Endothelial cell of umbilical vein (primary cell): ENCODE results near the gene SLC37A1. TPM values are rescaled to one million over a fixed set of nuclear protein-coding genes. Genes with fewer than 3 reads are reported as not detected.

ENCODE experiments used
- BruUV-seq: library from RNA; stranded (reverse); fragments of 400-500 nt; replicated peaks from 2 replicates; lab custom pipeline; 2021; lab: Mats Ljungman, UMichigan
- CTCF ChIA-PET: fragments of 300-600, 350-600 bp; sonication (Branson Sonifier 250); formaldehyde crosslinking; loops from one replicate; lab custom pipeline; 2021; ENCODE audit warnings: antibody characterized with exemption, inconsistent platforms; lab: Charles Lee
- POLR2A ChIA-PET: fragments of 300-600, 350-600 bp; sonication (Branson Sonifier 250); formaldehyde crosslinking; loops from one replicate; lab custom pipeline; 2021; ENCODE audit warnings: antibody characterized with exemption, inconsistent platforms; lab: Charles Lee
- DNase-seq: peaks from one replicate; pipeline ENCODE4 v3.0.0-alpha.2; 2011; ENCODE audit warnings: low read depth, low spot score
- FAIRE-seq: peaks from 2 replicates; lab custom pipeline; 2011; peaks lifted over from hg19 to GRCh38; lab: Jason Lieb, UNC
- H2AFZ ChIP-seq: 2 replicates; pipeline ENCODE4 v1.6.0; 2012; ENCODE audit warnings: low read depth, low read length, control low read depth, inconsistent platforms
- H3K27ac ChIP-seq: 2 replicates; pipeline ENCODE4 v1.5.1; 2011; ENCODE audit warnings: low read depth, mild to moderate bottlenecking, control low read depth, low read length, moderate library complexity; ENCODE audit not compliant: insufficient read depth
- H3K27me3 ChIP-seq, 2 experiments: 2 replicates each; pipeline versions ENCODE4 v1.6.0 to v1.6.1; 2011; ENCODE audit warnings: low read length in 2 of 2, mixed read lengths in 1 of 2; ENCODE audit not compliant: control insufficient read depth in 2 of 2, insufficient read depth in 2 of 2
- H3K36me3 ChIP-seq, 2 experiments: 2 replicates in 1 of 2; 3 replicates in 1 of 2; pipeline ENCODE4 v1.5.1; 2011; ENCODE audit warnings: low read length in 2 of 2, mild to moderate bottlenecking in 1 of 2, moderate library complexity in 1 of 2; ENCODE audit not compliant: control insufficient read depth in 2 of 2, insufficient read depth in 2 of 2; ENCODE audit errors: extremely low read depth in 1 of 2
- H3K4me1 ChIP-seq: 3 replicates; pipeline ENCODE4 v1.5.1; 2011; ENCODE audit warnings: mild to moderate bottlenecking, low read length; ENCODE audit not compliant: control insufficient read depth, insufficient read depth; ENCODE audit errors: extremely low read depth
- H3K4me2 ChIP-seq: 2 replicates; pipeline ENCODE4 v1.6.1; 2011; ENCODE audit warnings: low read length, control low read depth, mixed read lengths; ENCODE audit not compliant: insufficient read depth
- H3K4me3 ChIP-seq, 3 experiments: fragments of 200-600 bp in 1 of 3; sonication (generic), shearing (Covaris generic) in 1 of 3; replicated peaks in 1 of 3; 2 replicates each; pipeline ENCODE4 v1.5.1; 2011 to 2016; ENCODE audit warnings: control low read depth in 3 of 3, low read length in 3 of 3, mild to moderate bottlenecking in 2 of 3, inconsistent platforms in 1 of 3, low read depth in 1 of 3, moderate library complexity in 1 of 3; ENCODE audit not compliant: insufficient read depth in 1 of 3
- H3K79me2 ChIP-seq: 2 replicates; pipeline ENCODE4 v1.6.0; 2012; ENCODE audit warnings: low read length, inconsistent platforms; ENCODE audit not compliant: control insufficient read depth, insufficient read depth
- H3K9ac ChIP-seq: replicated peaks from 2 replicates; pipeline ENCODE3; 2011; ENCODE audit warnings: low read length, control low read depth; ENCODE audit not compliant: insufficient read depth; ENCODE audit errors: extremely low read depth
- H3K9me1 ChIP-seq: replicated peaks from 3 replicates; pipeline ENCODE4 v1.6.0; 2011; ENCODE audit warnings: mild to moderate bottlenecking, low read length; ENCODE audit not compliant: control insufficient read depth, insufficient read depth; ENCODE audit errors: extremely low read depth
- H3K9me3 ChIP-seq: replicated peaks from 2 replicates; pipeline ENCODE4 v1.5.1; 2012; ENCODE audit warnings: low read length, inconsistent platforms; ENCODE audit not compliant: control insufficient read depth, insufficient read depth
- H4K20me1 ChIP-seq: replicated peaks from 2 replicates; pipeline ENCODE3; 2011; ENCODE audit warnings: mild to moderate bottlenecking, low read length; ENCODE audit not compliant: control insufficient read depth, insufficient read depth; ENCODE audit errors: extremely low read depth
- CTCF ChIP-seq, 2 donors: IDR thresholded peaks; 1 replicate in 1 of 2; 2 replicates in 1 of 2; pipeline ENCODE4 v1.5.1; 2011; ENCODE audit warnings: low read length in 2 of 2, mild to moderate bottlenecking in 2 of 2, moderate library complexity in 2 of 2, control low read depth in 1 of 2, inconsistent platforms in 1 of 2, low read depth in 1 of 2; ENCODE audit not compliant: insufficient read depth in 1 of 2; ENCODE audit errors: extremely low read depth in 1 of 2
- EZH2 ChIP-seq: IDR thresholded peaks from 2 replicates; pipeline ENCODE4 v1.6.1; 2012; ENCODE audit warnings: borderline replicate concordance, low read depth, mild to moderate bottlenecking, moderate library complexity, low read length, inconsistent platforms; ENCODE audit not compliant: severe bottlenecking
- FOS ChIP-seq: IDR thresholded peaks from 2 replicates; pipeline ENCODE4 v1.6.1; 2011; ENCODE audit warnings: mild to moderate bottlenecking, low read length, moderate library complexity, borderline replicate concordance; ENCODE audit not compliant: insufficient read depth
- GATA2 ChIP-seq: IDR thresholded peaks from 2 replicates; pipeline ENCODE4 v1.7.0; 2011; ENCODE audit warnings: low read depth, mild to moderate bottlenecking, moderate library complexity, mixed read lengths, low read length; ENCODE audit not compliant: insufficient read length, insufficient read depth
- JUN ChIP-seq: IDR thresholded peaks from 2 replicates; pipeline ENCODE4 v1.6.1; 2011; ENCODE audit warnings: borderline replicate concordance, low read depth; ENCODE audit not compliant: insufficient read length, insufficient read depth
- MAX ChIP-seq: IDR thresholded peaks from 2 replicates; pipeline ENCODE4 v1.6.1; 2011; ENCODE audit not compliant: insufficient read depth, insufficient read length
- MYC ChIP-seq: IDR thresholded peaks from one replicate; pipeline ENCODE4 v1.6.1; 2011; ENCODE audit warnings: mild to moderate bottlenecking, low read depth, low read length
- POLR2A ChIP-seq: IDR thresholded peaks from 2 replicates; pipeline ENCODE4 v1.6.1; 2012; ENCODE audit warnings: low read depth, mild to moderate bottlenecking, control low read depth, low read length
- POLR2AphosphoS5 ChIP-seq: IDR thresholded peaks from 2 replicates; pipeline ENCODE4 v1.6.1; 2012; ENCODE audit warnings: low read depth, mild to moderate bottlenecking, control low read depth, low read length, moderate library complexity; ENCODE audit not compliant: insufficient read depth
- dilution Hi-C: fragments of 300-500 bp; cut with MboI; formaldehyde crosslinking; loops from one replicate; pipeline ENCODE4 v1.15.0; 2019; ENCODE audit warnings: low sequenced_read_pairs; ENCODE audit not compliant: extremely low pct_ligation_motif_present
- intact Hi-C: fragments of 100-400 bp; cut with micrococcal nuclease; formaldehyde crosslinking; loops from one replicate; pipeline ENCODE4 v1.10.0; 2022
- polyA plus RNA-seq, 4 experiments: library from polyadenylated mRNA; depleted of rRNA in 3 of 4; stranded (reverse) in 3 of 4; unstranded in 1 of 4; fragments of >200 nt; gene quantifications; 2 replicates each; pipeline versions ENCODE4 v1.2.1 to v1.2.3, GENCODE V29; 2011 to 2012; ENCODE audit warnings: missing spikeins in 1 of 4
- total RNA-seq: library from RNA; stranded (reverse); gene quantifications from 2 replicates; pipeline ENCODE4 v1.2.3, GENCODE V29; 2021

The SLC37A1 gene
- total and polyA plus RNA-seq, 2 donors (not counting 3 experiments of a cell fraction or from before 2014, with no cell fraction given) = 4.7 to 7.6 TPM

DNA sequence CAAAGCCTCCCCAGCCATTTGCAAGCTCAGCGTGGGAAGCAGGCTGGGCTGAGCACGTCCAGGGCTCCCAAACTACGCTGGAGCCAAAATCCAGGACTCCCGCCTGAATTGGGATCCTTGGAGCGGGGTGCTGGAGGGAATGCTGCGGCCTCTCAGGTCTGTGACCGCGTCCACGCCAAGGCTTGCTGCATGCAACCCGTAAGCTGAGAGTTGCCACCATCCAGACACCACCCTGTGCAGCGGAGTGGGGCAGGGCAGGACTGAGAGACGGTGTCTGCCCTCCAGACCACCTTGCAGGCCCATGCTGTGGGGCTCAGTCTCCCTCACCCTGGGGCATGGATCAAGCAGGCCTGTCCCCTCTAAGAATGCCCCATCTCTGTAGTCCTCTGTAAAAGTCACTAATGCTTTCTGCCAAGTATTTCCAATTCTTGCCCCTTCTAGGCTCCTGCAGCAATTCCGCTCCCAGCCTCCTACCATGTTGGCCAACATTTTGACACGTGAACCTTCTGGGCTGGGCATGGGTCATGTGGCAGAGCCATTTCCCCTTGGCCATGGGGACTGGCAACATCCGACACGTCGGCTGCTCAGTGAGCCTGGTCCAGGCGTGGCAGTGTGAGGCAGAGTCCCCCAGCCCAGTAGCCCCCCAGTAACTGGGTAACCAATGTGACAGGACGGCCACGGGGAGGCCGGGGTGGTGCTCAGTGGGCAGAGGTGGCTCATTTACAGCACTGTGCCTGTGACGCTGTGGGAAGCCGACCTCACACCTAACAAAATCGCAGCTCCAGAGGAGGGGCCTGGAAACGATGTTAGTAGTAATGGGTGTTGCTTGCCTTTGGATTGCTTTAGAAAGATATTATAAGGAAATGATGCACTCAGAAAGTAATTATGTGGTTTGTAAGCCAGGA is 81.9 kb downstream of the SLC37A1 start:
- Histone ChIP-seq H3K27me3 (no peaks in the 10 kb centered on the region), H3K4me2 (no peak overlapping the region), H2AFZ (no peak overlapping the region), H3K4me1 (no peaks in the 10 kb centered on the region), H3K79me2 (no peaks in the 10 kb centered on the region), H3K4me3 (no peak overlapping the region), H3K9ac (no peak overlapping the region), H3K36me3 (no peaks in the 10 kb centered on the region), H3K9me3 (no peaks in the 10 kb centered on the region), H3K27ac (no peak overlapping the region), H4K20me1 (no peaks in the 10 kb centered on the region), H3K9me1 (no peaks in the 10 kb centered on the region)
- POLR2A ChIA-PET = no interaction called here
- no peak for DNase-seq
- dilution Hi-C loops = no loop called here
- no TSS peak for BruUV-seq
- CTCF ChIA-PET = interaction anchor here (1.7 to 3.1 kb wide), 2 partner anchors 222 to 231 kb away, joined by 8 to 13 read pairs; no protein-coding TSS in a partner anchor
- intact Hi-C loops = no loop called here
- TF ChIP-seq POLR2A (no peak), POLR2AphosphoS5 (no peak), CTCF (IDR thresholded peaks at IDR 0.05; ENCODE audit: extremely low read depth in 1 of 2, insufficient read depth in 1 of 2, low read depth in 1 of 2, low read length in 2 of 2) (no peak), EZH2 (no peak), MAX (no peak), GATA2 (no peak), MYC (no peak), FOS (no peak), JUN (no peak)
- FAIRE-seq = no peak
